Muscle layer of duodenum (tissue), 2 donors: ENCODE data around the gene NEB.

Source experiments
- H3K27ac ChIP-seq: one replicate; pipeline ENCODE4 v1.7.0; 2013; ENCODE audit warnings: mild to moderate bottlenecking, low read length
- H3K27me3 ChIP-seq: one replicate; pipeline ENCODE4 v1.7.0; 2013; ENCODE audit warnings: low read depth, mild to moderate bottlenecking, control low read depth, low read length
- H3K36me3 ChIP-seq, 2 donors: one replicate each; pipeline ENCODE4 v1.7.0; 2013; ENCODE audit warnings: low read length in 2 of 2, control low read depth in 1 of 2, mild to moderate bottlenecking in 1 of 2; ENCODE audit not compliant: insufficient read depth in 2 of 2, control insufficient read depth in 1 of 2
- H3K4me1 ChIP-seq, 2 donors: one replicate each; pipeline ENCODE4 v1.7.0; 2013; ENCODE audit warnings: low read length in 2 of 2, mild to moderate bottlenecking in 2 of 2, control low read depth in 1 of 2, moderate library complexity in 1 of 2; ENCODE audit not compliant: insufficient read depth in 2 of 2, control insufficient read depth in 1 of 2
- H3K4me3 ChIP-seq, 2 donors: one replicate each; pipeline ENCODE4 v1.7.0; 2013; ENCODE audit warnings: low read length in 2 of 2, low read depth in 1 of 2, mild to moderate bottlenecking in 1 of 2
- H3K9me3 ChIP-seq, 2 donors: one replicate each; pipeline ENCODE4 v1.7.0; 2013; ENCODE audit warnings: low read length in 2 of 2, control low read depth in 1 of 2, mild to moderate bottlenecking in 1 of 2; ENCODE audit not compliant: control insufficient read depth in 1 of 2
- donor health status: healthy.

The NEB gene

GRCh38 chr2:151459358-151459757, 274.9 kb downstream of the NEB start:
- Histone ChIP-seq H3K27ac (no peak overlapping the region), H3K36me3 (peaks cover 34 to 56% of the 10 kb centered on the region in 2 donors), H3K27me3 (no peaks in the 10 kb centered on the region), H3K4me3 (no peak overlapping the region), H3K4me1 (no peaks in the 10 kb centered on the region), H3K9me3 (no peaks in the 10 kb centered on the region)

DNA sequence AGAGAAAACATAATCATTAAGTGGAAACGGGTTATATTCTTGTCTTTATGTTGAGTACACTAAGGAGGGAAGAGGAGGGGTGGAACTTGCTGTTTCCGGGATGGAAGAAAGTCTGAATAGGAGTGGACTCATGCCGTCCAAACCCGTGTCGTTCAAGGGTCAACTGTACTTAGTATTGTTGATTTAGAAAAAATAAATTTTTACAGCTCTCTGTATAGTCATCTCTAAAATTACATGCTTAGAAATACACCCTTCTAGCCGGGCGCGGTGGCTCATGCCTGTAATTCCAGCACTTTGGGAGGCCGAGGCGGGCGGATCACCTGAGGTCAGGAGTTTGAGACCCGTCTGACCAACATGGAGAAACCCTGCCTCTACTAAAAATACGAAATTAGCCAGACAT, 295.1 kb downstream of the NEB start:
- Histone ChIP-seq H3K9me3 (no peaks in the 10 kb centered on the region), H3K4me3 (no peak overlapping the region), H3K36me3 (peaks cover 47 to 59% of the 10 kb centered on the region in 2 donors), H3K27me3 (no peaks in the 10 kb centered on the region), H3K4me1 (no peaks in the 10 kb centered on the region), H3K27ac (no peak overlapping the region)

DNA sequence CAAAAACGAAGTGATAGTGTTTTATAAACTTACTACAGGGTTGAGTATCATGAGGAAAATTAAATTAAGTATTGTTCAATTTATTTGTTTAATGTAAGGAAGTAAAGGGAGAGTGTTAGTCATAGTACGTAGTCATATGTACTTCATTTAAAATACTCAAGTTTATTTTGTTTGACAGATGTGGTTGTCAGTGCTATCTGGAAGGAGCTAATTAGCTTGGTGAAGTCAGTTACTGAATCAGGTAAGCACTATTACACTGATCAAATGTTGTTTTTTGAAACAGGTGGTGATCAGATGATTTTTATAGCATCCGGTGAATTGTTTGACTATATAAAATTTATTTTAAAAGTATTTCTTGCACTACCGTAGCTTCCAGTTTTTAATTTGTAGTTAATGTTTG, 295.8 kb downstream of the NEB start:
- no peak overlapping the region for H3K4me3 ChIP-seq
- H3K27ac ChIP-seq, result no peak overlapping the region
- H3K4me1 ChIP-seq, result no peaks in the 10 kb centered on the region
- H3K27me3 ChIP-seq, result no peaks in the 10 kb centered on the region
- no peaks in the 10 kb centered on the region for H3K9me3 ChIP-seq
- peaks cover 40 to 58% of the 10 kb centered on the region in 2 donors for H3K36me3 ChIP-seq

DNA sequence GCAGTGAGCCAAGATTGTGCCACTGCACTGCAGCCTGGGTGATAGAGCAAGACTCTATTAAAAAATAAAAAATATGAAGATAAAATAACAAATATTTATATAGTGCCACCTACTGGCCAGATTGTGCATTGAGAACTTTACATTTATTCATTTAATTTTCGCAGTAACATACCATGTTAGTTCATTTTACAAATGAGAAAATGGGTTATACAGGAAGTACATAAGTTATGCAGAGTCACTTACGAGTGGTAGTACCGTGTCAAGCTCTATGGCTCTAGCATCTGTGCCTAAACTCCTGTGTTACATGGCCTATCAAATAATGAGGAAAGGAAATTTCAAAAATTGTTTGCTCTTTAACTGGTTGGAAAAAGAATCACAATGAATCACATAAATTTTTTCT, 296.6 kb downstream of the NEB start:
- Histone ChIP-seq H3K27ac (no peak overlapping the region), H3K4me3 (no peak overlapping the region), H3K9me3 (no peaks in the 10 kb centered on the region), H3K27me3 (no peaks in the 10 kb centered on the region), H3K4me1 (no peaks in the 10 kb centered on the region), H3K36me3 (peaks cover 42 to 63% of the 10 kb centered on the region in 2 donors)
